ENCODE data around the gene MS4A8.
"Not testable (repeated sequence)": the region's sequence is repeated elsewhere in the genome, so short reads cannot be mapped to it uniquely, and the experiment has no call there.

Gene MS4A8

GRCh38 chr11:60699284-60699691 lies at the start of gene MS4A8:
Gene MS4A8 (plus strand): TSS chr11:60699612. CDS start chr11:60700861, 1,249 bp downstream.
- DNase-seq, result no peak

GRCh38 chr11:60657888-60658287 lies 41.5 kb upstream of the MS4A8 start:
- no peak for DNase-seq

- DNase-seq, result no peak
Observed at GRCh38 chr11:60658409-60658808, 41.0 kb upstream of the MS4A8 start.

- DNase-seq, result no peak
Observed at GRCh38 chr11:60672255-60672654, 27.2 kb upstream of the MS4A8 start.

- DNase-seq, result not testable (repeated sequence)
Observed at GRCh38 chr11:60678231-60678630, 21.2 kb upstream of the MS4A8 start.

- DNase-seq, result no peak
Observed at GRCh38 chr11:60679879-60680278, 19.5 kb upstream of the MS4A8 start.

- DNase-seq, result no peak
Observed at GRCh38 chr11:60680455-60681119, 18.8 kb upstream of the MS4A8 start.

GRCh38 chr11:60684541-60684848 lies 14.9 kb upstream of the MS4A8 start:
- DNase-seq, result not testable (repeated sequence)

- DNase-seq, result no peak
Observed at GRCh38 chr11:60691661-60692060, 7.8 kb upstream of the MS4A8 start.

GRCh38 chr11:60699936-60700335 lies 524 bp downstream of the MS4A8 start:
- DNase-seq, result no peak

GRCh38 chr11:60700689-60701468 lies 1.5 kb downstream of the MS4A8 start:
- no peak for DNase-seq

- DNase-seq, result no peak
Observed at GRCh38 chr11:60701469-60701818, 2.0 kb downstream of the MS4A8 start.

- no peak for DNase-seq
Observed at GRCh38 chr11:60703374-60703773, 4.0 kb downstream of the MS4A8 start.

GRCh38 chr11:60705895-60706294 lies 6.5 kb downstream of the MS4A8 start:
- DNase-seq, result no peak

- DNase-seq, result no peak
Observed at GRCh38 chr11:60706931-60707330, 7.5 kb downstream of the MS4A8 start.

- DNase-seq, result no peak
Observed at GRCh38 chr11:60710482-60710881, 11.1 kb downstream of the MS4A8 start.

GRCh38 chr11:60711276-60711675 lies 11.9 kb downstream of the MS4A8 start:
- DNase-seq, result no peak

GRCh38 chr11:60713423-60713822 lies 14.0 kb downstream of the MS4A8 start:
- DNase-seq, result not testable (repeated sequence)

GRCh38 chr11:60717956-60718355 lies 18.5 kb downstream of the MS4A8 start:
- DNase-seq, result no peak

GRCh38 chr11:60718524-60719316 lies 19.3 kb downstream of the MS4A8 start:
- DNase-seq, result no peak

- DNase-seq, result no peak
Observed at GRCh38 chr11:60719391-60719790, 20.0 kb downstream of the MS4A8 start.

GRCh38 chr11:60720460-60720859 lies 21.0 kb downstream of the MS4A8 start:
- DNase-seq, result no peak

- no peak for DNase-seq
Observed at GRCh38 chr11:60724420-60724819, 25.0 kb downstream of the MS4A8 start, which contains the start of gene MS4A18. Gene MS4A18 (plus strand): TSS chr11:60724720.

- DNase-seq, result no peak
Observed at GRCh38 chr11:60725592-60725991, 26.2 kb downstream of the MS4A8 start.

All from NCI-H510A (cell line).